HFF-Myc (cell line): Measurements from ENCODE around the gene UBAP1.

Experiments used
- DNase-seq: peaks from one replicate; pipeline ENCODE4 v3.0.0-alpha.2; 2011; ENCODE audit warnings: low read depth; ENCODE audit errors: extremely low read depth
- H3K4me3 ChIP-seq: replicated peaks from 2 replicates; pipeline ENCODE4 v1.5.1; 2011; ENCODE audit warnings: low read depth, mild to moderate bottlenecking, control low read depth, low read length
- TF ChIP-seq, protein P1 (sequence below): IDR thresholded peaks from 2 replicates; pipeline ENCODE4 v1.5.1; 2012; ENCODE audit warnings: mild to moderate bottlenecking, low read depth, low read length, control low read depth; ENCODE audit errors: missing control alignments

UBAP1 gene

DNA sequence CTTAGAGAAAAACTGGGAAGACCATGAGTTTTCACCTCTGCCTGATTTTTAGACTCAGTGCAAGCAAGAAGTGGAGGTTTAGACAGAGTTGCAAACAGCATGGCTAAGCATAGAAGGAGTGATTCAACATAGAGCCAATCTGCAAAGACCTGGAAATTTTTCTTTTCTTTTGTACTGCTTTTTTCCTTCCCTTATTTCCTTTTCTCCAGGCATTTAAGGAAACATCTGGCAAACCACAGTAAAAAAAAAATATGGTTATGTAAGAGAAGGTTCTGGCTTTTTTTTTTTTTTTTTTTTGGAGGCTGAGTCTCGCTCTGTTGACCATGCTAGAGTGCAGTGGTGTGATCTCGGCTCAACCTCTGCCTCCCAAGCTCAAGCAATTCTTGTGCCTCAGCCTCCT, 35.7 kb upstream of the UBAP1 start:
- DNase-seq: no peak
- H3K4me3 ChIP-seq: no peak overlapping the region
- TF ChIP-seq, protein P1, sequence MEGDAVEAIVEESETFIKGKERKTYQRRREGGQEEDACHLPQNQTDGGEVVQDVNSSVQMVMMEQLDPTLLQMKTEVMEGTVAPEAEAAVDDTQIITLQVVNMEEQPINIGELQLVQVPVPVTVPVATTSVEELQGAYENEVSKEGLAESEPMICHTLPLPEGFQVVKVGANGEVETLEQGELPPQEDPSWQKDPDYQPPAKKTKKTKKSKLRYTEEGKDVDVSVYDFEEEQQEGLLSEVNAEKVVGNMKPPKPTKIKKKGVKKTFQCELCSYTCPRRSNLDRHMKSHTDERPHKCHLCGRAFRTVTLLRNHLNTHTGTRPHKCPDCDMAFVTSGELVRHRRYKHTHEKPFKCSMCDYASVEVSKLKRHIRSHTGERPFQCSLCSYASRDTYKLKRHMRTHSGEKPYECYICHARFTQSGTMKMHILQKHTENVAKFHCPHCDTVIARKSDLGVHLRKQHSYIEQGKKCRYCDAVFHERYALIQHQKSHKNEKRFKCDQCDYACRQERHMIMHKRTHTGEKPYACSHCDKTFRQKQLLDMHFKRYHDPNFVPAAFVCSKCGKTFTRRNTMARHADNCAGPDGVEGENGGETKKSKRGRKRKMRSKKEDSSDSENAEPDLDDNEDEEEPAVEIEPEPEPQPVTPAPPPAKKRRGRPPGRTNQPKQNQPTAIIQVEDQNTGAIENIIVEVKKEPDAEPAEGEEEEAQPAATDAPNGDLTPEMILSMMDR: no peak

- no peak for DNase-seq
- no peak overlapping the region for H3K4me3 ChIP-seq
- TF ChIP-seq, protein P1: no peak
Measured at GRCh38 chr9:34145165-34145564, 33.7 kb upstream of the UBAP1 start.

DNA sequence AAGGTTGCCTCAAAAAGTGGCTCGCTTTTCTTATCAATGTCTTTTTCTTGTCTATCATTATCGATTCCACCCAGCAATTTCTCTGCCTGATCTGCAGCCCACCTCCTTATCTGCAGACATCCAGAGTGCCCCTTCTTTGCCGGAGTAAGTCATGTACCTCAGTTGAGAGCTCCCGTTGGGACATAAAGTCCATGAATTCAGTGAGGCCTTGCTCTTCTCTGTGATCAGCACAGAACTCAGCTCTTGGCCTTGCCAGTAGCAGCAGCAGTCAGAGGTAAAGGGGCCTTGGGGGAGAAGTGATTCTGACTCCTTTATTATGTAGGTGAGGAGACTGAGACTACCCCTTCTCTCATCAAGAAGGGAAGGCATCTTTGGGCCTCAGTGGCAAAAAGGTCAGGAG, 27.4 kb upstream of the UBAP1 start:
- H3K4me3 ChIP-seq: no peak overlapping the region
- DNase-seq: no peak
- TF ChIP-seq, protein P1: no peak

DNA sequence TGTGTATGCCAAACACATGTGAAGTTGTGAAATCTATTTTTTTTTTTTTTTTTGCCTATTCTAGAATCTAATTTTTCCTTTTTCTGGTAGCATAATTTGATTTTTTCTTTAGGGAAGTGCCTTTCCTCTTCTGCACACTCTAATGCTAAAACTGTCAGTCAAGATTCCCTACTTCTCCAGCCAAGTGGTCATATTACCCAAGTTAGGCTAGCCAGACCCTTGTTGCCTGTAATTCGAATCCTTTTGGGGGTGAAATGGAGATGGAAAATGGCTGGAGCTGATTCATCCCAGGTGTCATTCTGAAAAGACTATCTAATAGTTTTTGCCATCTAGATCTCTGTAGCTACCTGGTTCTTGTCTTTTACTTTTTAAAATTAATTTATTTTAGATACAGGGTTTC, 24.8 kb upstream of the UBAP1 start:
- DNase-seq: no peak
- TF ChIP-seq, protein P1: no peak
- no peak overlapping the region for H3K4me3 ChIP-seq

GRCh38 chr9:34157318-34157717, 21.5 kb upstream of the UBAP1 start:
- TF ChIP-seq, protein P1: no peak
- no peak for DNase-seq
- H3K4me3 ChIP-seq: no peak overlapping the region

DNA sequence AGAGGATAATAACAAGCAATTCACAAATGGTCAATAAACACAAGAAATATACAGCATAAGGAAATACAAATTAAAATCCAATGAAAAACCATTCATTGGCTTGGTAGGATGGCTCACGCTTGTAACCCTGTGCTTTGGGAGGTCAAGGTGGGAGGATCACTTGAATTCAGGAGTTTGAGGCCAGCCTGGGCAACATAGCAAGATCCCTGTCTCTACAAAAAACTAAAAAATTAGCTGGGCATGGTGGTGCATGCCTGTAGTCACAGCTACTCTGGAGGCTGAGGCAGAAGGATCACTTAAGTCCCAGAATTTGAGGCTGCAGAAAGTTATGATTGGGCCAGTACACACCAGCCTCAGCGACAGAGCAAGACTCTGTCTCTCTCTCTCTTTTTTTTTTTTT, 20.9 kb upstream of the UBAP1 start:
- no peak for DNase-seq
- H3K4me3 ChIP-seq: no peak overlapping the region
- TF ChIP-seq, protein P1: no peak

GRCh38 chr9:34158362-34158869, 20.4 kb upstream of the UBAP1 start:
- H3K4me3 ChIP-seq: no peak overlapping the region
- no peak for DNase-seq
- TF ChIP-seq, protein P1: no peak
